NCI-H146 treated with DMSO at 0.1 percent for 48 hours (cell line): Measurements from ENCODE around the gene CAPN11.
"Not testable (repeated sequence)": the region's sequence is repeated elsewhere in the genome, so short reads cannot be mapped to it uniquely, and the experiment has no call there.

Experiments
- DNase-seq: peaks from one replicate; lab custom pipeline; 2025; ENCODE audit not compliant: unreplicated experiment; lab: John Stamatoyannopoulos, UW

Gene CAPN11

GRCh38 chr6:44225579-44226325, 67.1 kb downstream of the CAPN11 start:
- DNase-seq, result peak; percentile 96

GRCh38 chr6:44226368-44227147, 67.9 kb downstream of the CAPN11 start:
- DNase-seq, result no peak

- no peak for DNase-seq
Measured at GRCh38 chr6:44227148-44227793, 68.7 kb downstream of the CAPN11 start.

- DNase-seq, result no peak
Measured at GRCh38 chr6:44228031-44228430, 69.4 kb downstream of the CAPN11 start.

GRCh38 chr6:44228433-44228832, 69.8 kb downstream of the CAPN11 start:
- DNase-seq, result no peak

GRCh38 chr6:44228836-44229235, 70.2 kb downstream of the CAPN11 start:
- no peak for DNase-seq

- no peak for DNase-seq
Measured at GRCh38 chr6:44229376-44230033, 70.9 kb downstream of the CAPN11 start.

- DNase-seq, result no peak
Measured at GRCh38 chr6:44230034-44230675, 71.5 kb downstream of the CAPN11 start.

GRCh38 chr6:44231426-44231825, 72.8 kb downstream of the CAPN11 start:
- not testable (repeated sequence) for DNase-seq

- no peak for DNase-seq
Measured at GRCh38 chr6:44232676-44233566, 74.3 kb downstream of the CAPN11 start.

- DNase-seq, result no peak
Measured at GRCh38 chr6:44233567-44234100, 75.0 kb downstream of the CAPN11 start.
